HFFc6 (cell line): ENCODE data around the gene SLC23A3. TPM values are rescaled to one million over a fixed set of nuclear protein-coding genes. Genes with fewer than 3 reads are reported as not detected.
"Not testable (repeated sequence)": the region's sequence is repeated elsewhere in the genome, so short reads cannot be mapped to it uniquely, and the experiment has no call there.

Experiments used
- DNase-seq: peaks from one replicate; pipeline ENCODE4 v3.0.0-alpha.2; 2018
- H3K27ac Mint-ChIP-seq: 2 replicates; pipeline ENCODE4 v1.8.0; 2020; ENCODE audit warnings: mild to moderate bottlenecking, mixed read lengths
- H3K27me3 Mint-ChIP-seq: 2 replicates; pipeline ENCODE4 v1.8.0; 2021; ENCODE audit warnings: mild to moderate bottlenecking, moderate library complexity, mixed read lengths; ENCODE audit not compliant: insufficient read depth
- H3K36me3 Mint-ChIP-seq: 2 replicates; pipeline ENCODE4 v1.8.0; 2021; ENCODE audit warnings: low read depth, mixed read lengths
- H3K4me1 Mint-ChIP-seq: 2 replicates; pipeline ENCODE4 v1.8.0; 2020; ENCODE audit warnings: low read depth, mixed read lengths
- H3K4me3 Mint-ChIP-seq: 2 replicates; pipeline ENCODE4 v1.8.0; 2020; ENCODE audit warnings: mild to moderate bottlenecking, moderate library complexity, mixed read lengths
- H3K9me3 Mint-ChIP-seq: 2 replicates; pipeline ENCODE4 v1.8.0; 2020; ENCODE audit warnings: mild to moderate bottlenecking, mixed read lengths
- total RNA-seq, 6 experiments: library from RNA; stranded (reverse); fragmentation: NEBNext Ultra II Directional; extraction: Animal tissue kit (Norgen Biotek cat#: 25700); gene quantifications; 2 replicates in 1 of 6; 3 replicates in 5 of 6; pipeline ENCODE4 v1.2.3, GENCODE V29; 2021
- TF ChIP-seq, protein P1 (sequence below): fragments of 200-600 bp; sonication (generic); IDR thresholded peaks from 2 replicates; pipeline ENCODE4 v1.5.0; 2021; ENCODE audit warnings: antibody characterized with exemption, mild to moderate bottlenecking

The SLC23A3 gene
- total RNA-seq, 6 experiments from 2014 or later, result 0.36 to 1.5 (median 0.88) TPM

DNA sequence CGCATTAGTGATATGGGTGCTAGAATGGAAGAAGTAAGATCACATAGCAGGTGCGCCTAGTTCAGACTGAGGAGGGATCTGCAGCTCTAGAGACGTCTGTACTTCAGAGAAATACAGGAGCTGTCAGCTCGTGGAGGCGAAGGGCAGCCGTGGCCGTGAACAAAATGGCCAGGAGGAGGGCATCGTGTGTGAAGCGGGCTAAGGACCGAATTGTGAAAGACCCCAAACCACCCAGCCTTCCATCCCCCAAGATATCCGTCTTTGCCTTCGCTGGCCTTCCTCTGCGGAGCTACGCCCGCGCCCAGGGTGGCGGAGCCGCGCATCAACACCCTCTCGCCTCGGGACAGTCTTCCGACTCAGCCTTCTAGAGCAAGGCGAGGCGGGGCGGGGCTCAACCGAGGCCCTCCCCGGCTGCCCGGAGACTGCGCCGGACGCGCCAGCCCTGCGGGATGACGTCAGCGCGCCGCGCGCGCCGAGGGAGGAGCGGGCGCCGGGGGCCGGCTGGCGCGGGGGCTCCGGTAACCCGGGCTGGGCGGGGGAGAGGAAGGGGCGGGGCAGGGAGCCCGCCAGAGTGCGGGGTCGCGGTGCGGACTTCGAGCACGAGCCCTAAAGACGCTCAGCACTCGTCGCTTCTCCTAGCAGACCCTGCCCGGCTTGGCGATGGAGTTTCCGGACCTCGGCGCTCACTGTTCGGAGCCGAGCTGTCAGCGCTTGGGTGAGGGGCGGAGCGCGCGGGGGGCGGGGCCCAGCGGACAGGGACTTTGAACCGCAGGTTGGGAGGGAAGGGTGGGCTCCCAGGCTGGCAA lies 36.7 kb upstream of the SLC23A3 start, which contains the start of gene ZFAND2B:
Gene ZFAND2B (plus strand): TSS at position 455 of the 806 bp plus-strand sequence. CDS start 206 bp downstream, at position 661.
- peak; percentile 86 for DNase-seq
- TF ChIP-seq, protein P1, sequence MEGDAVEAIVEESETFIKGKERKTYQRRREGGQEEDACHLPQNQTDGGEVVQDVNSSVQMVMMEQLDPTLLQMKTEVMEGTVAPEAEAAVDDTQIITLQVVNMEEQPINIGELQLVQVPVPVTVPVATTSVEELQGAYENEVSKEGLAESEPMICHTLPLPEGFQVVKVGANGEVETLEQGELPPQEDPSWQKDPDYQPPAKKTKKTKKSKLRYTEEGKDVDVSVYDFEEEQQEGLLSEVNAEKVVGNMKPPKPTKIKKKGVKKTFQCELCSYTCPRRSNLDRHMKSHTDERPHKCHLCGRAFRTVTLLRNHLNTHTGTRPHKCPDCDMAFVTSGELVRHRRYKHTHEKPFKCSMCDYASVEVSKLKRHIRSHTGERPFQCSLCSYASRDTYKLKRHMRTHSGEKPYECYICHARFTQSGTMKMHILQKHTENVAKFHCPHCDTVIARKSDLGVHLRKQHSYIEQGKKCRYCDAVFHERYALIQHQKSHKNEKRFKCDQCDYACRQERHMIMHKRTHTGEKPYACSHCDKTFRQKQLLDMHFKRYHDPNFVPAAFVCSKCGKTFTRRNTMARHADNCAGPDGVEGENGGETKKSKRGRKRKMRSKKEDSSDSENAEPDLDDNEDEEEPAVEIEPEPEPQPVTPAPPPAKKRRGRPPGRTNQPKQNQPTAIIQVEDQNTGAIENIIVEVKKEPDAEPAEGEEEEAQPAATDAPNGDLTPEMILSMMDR, result no peak
- Mint-ChIP-seq H3K36me3 (peaks cover 17% of the 10 kb centered on the region; the same call in 1 of the 2 replicates), H3K9me3 (0 out of 2 replicates have a peak, but pooled peaks cover 3% of the 10 kb centered on the region), H3K27me3 (peaks cover 6% of the 10 kb centered on the region), H3K4me3 (peak within 1 kb of the TSS; percentile 94), H3K27ac (peak within 1 kb of the TSS; percentile 90), H3K4me1 (peaks cover 27% of the 10 kb centered on the region)

- Mint-ChIP-seq H3K27ac (peak overlapping the region; percentile 90), H3K27me3 (peaks cover 4% of the 10 kb centered on the region), H3K9me3 (0 out of 2 replicates have a peak, but pooled peaks cover 3% of the 10 kb centered on the region), H3K4me3 (peak overlapping the region; percentile 94), H3K36me3 (peaks cover 12% of the 10 kb centered on the region; the same call in 1 of the 2 replicates), H3K4me1 (peaks cover 27% of the 10 kb centered on the region)
- TF ChIP-seq, protein P1, result no peak
- DNase-seq, result no peak
Observed at GRCh38 chr2:219205981-219206327, 36.1 kb upstream of the SLC23A3 start.

- TF ChIP-seq, protein P1, result no peak
- Mint-ChIP-seq H3K27ac (no peak overlapping the region), H3K27me3 (peaks cover 7% of the 10 kb centered on the region), H3K9me3 (0 out of 2 replicates have a peak, but pooled peaks cover 3% of the 10 kb centered on the region), H3K36me3 (peaks cover 8% of the 10 kb centered on the region; the same call in 1 of the 2 replicates), H3K4me1 (peaks cover 27% of the 10 kb centered on the region), H3K4me3 (peak overlapping the region; percentile 39; the same call in 1 of the 2 replicates)
- no peak for DNase-seq
Observed at GRCh38 chr2:219205165-219205538, 35.3 kb upstream of the SLC23A3 start.

GRCh38 chr2:219204425-219205164 lies 34.8 kb upstream of the SLC23A3 start:
- DNase-seq, result no peak
- H3K4me3 Mint-ChIP-seq, result no peak overlapping the region
- H3K4me1 Mint-ChIP-seq, result peaks cover 27% of the 10 kb centered on the region
- TF ChIP-seq, protein P1, result no peak
- no peak overlapping the region for H3K27ac Mint-ChIP-seq
- H3K9me3 Mint-ChIP-seq, result 0 out of 2 replicates have a peak, but pooled peaks cover 3% of the 10 kb centered on the region
- H3K27me3 Mint-ChIP-seq, result peaks cover 8% of the 10 kb centered on the region
- H3K36me3 Mint-ChIP-seq, result 0 out of 2 replicates have a peak, but pooled peaks cover 2% of the 10 kb centered on the region

- H3K27me3 Mint-ChIP-seq, result peaks cover 18% of the 10 kb centered on the region
- not testable (repeated sequence) for H3K4me1 Mint-ChIP-seq, H3K9me3 Mint-ChIP-seq, H3K36me3 Mint-ChIP-seq, H3K4me3 Mint-ChIP-seq, H3K27ac Mint-ChIP-seq, DNase-seq
Observed at GRCh38 chr2:219201331-219201730, 31.5 kb upstream of the SLC23A3 start.

- H3K4me1 Mint-ChIP-seq, H3K36me3 Mint-ChIP-seq, H3K27ac Mint-ChIP-seq, H3K4me3 Mint-ChIP-seq, H3K9me3 Mint-ChIP-seq, DNase-seq: not testable (repeated sequence)
- H3K27me3 Mint-ChIP-seq, result peaks cover 18% of the 10 kb centered on the region
Observed at GRCh38 chr2:219200502-219201326, 30.9 kb upstream of the SLC23A3 start.
